MCF 10A (cell line): ENCODE results near the gene TSPAN3. TPM values are rescaled to one million over a fixed set of nuclear protein-coding genes. Genes with fewer than 3 reads are reported as not detected.

ENCODE experiments used
- BruUV-seq: library from RNA; stranded (reverse); fragments of 400-500 nt; replicated peaks from 2 replicates; lab custom pipeline; 2021; lab: Mats Ljungman, UMichigan
- CTCF ChIA-PET: fragments of 300-600 bp; sonication (Branson Sonifier 250); formaldehyde crosslinking; extraction: SDS; loops from one replicate; lab custom pipeline; 2021; ENCODE audit warnings: antibody characterized with exemption, inconsistent platforms; lab: Yijun Ruan, JAX
- POLR2A ChIA-PET: fragments of 300-600, 350-650 bp; sonication (Branson Sonifier 250); formaldehyde crosslinking; extraction: SDS; loops from one replicate; lab custom pipeline; 2020; ENCODE audit warnings: antibody characterized with exemption, inconsistent platforms; lab: Yijun Ruan, JAX
- DNase-seq: peaks from one replicate; pipeline ENCODE4 v3.0.0-alpha.2; 2018; ENCODE audit not compliant: unreplicated experiment
- H3K27ac Mint-ChIP-seq: one replicate; pipeline ENCODE4 v1.8.0; 2022; ENCODE audit warnings: mild to moderate bottlenecking, low read depth, mixed read lengths; ENCODE audit not compliant: unreplicated experiment
- H3K27me3 Mint-ChIP-seq: one replicate; pipeline ENCODE4 v1.8.0; 2022; ENCODE audit warnings: mixed read lengths; ENCODE audit not compliant: insufficient read depth, unreplicated experiment
- H3K36me3 Mint-ChIP-seq: one replicate; pipeline ENCODE4 v1.8.0; 2022; ENCODE audit warnings: mild to moderate bottlenecking, moderate library complexity, mixed read lengths; ENCODE audit not compliant: insufficient read depth, unreplicated experiment
- H3K4me1 Mint-ChIP-seq: one replicate; pipeline ENCODE4 v1.8.0; 2022; ENCODE audit warnings: mixed read lengths; ENCODE audit not compliant: insufficient read depth, unreplicated experiment
- H3K4me3 Mint-ChIP-seq: one replicate; pipeline ENCODE4 v1.8.0; 2022; ENCODE audit warnings: mild to moderate bottlenecking, moderate library complexity, mixed read lengths; ENCODE audit not compliant: unreplicated experiment
- H3K9me3 Mint-ChIP-seq: one replicate; pipeline ENCODE4 v1.8.0; 2022; ENCODE audit warnings: mixed read lengths; ENCODE audit not compliant: unreplicated experiment
- intact Hi-C: fragments of 100-400 bp; cut with micrococcal nuclease; formaldehyde crosslinking; loops from 2 replicates; pipeline ENCODE4 v1.14.1; 2022
- total RNA-seq: library from RNA; stranded (reverse); gene quantifications from 2 replicates; pipeline ENCODE4 v1.2.3, GENCODE V29; 2022
- TF ChIP-seq, protein P1 (sequence below): fragments of 200-600 bp; IDR thresholded peaks from one replicate; pipeline ENCODE4 v1.8.0; 2022; ENCODE audit warnings: antibody characterized with exemption, mild to moderate bottlenecking; ENCODE audit not compliant: unreplicated experiment

The TSPAN3 gene
- total RNA-seq, 1 experiment from 2014 or later = 96.6 TPM

DNA sequence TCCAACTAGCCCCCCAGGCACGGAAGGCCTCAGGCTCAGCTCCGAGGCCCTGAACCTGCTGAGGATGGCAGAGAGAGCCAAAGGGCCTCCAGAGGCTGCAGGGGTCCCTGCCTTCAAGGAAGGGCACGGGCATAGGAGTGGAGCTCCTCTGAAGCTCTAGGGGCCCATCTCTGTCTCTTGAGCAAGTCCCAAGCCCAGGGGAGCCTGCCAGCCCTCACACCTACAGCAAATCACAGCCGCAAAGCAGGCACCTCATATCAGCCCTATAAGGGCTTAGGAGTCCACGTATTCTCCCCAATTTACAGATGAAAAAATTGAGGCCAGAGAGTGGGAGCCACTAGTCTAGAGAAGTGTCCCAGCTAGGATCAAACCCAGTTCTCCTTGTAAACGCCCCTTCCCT, 61.7 kb downstream of the TSPAN3 start:
- BruUV-seq = no TSS peak
- TF ChIP-seq, protein P1, sequence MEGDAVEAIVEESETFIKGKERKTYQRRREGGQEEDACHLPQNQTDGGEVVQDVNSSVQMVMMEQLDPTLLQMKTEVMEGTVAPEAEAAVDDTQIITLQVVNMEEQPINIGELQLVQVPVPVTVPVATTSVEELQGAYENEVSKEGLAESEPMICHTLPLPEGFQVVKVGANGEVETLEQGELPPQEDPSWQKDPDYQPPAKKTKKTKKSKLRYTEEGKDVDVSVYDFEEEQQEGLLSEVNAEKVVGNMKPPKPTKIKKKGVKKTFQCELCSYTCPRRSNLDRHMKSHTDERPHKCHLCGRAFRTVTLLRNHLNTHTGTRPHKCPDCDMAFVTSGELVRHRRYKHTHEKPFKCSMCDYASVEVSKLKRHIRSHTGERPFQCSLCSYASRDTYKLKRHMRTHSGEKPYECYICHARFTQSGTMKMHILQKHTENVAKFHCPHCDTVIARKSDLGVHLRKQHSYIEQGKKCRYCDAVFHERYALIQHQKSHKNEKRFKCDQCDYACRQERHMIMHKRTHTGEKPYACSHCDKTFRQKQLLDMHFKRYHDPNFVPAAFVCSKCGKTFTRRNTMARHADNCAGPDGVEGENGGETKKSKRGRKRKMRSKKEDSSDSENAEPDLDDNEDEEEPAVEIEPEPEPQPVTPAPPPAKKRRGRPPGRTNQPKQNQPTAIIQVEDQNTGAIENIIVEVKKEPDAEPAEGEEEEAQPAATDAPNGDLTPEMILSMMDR = no peak
- intact Hi-C loops = no loop called here
- no peaks in the 10 kb centered on the region for H3K36me3 Mint-ChIP-seq
- H3K27me3 Mint-ChIP-seq = peaks cover 6% of the 10 kb centered on the region
- no peak for DNase-seq
- CTCF ChIA-PET = interaction anchor here (0.6 kb wide), 1 partner anchor 8 kb away, joined by 3 read pairs; no protein-coding TSS in a partner anchor
- no peak overlapping the region for H3K27ac Mint-ChIP-seq
- H3K9me3 Mint-ChIP-seq = peaks cover 5% of the 10 kb centered on the region
- H3K4me3 Mint-ChIP-seq = no peak overlapping the region
- H3K4me1 Mint-ChIP-seq = no peaks in the 10 kb centered on the region
- POLR2A ChIA-PET = interaction anchor here (0.6 kb wide), 1 partner anchor 24 kb away, joined by 3 read pairs; no protein-coding TSS in a partner anchor

DNA sequence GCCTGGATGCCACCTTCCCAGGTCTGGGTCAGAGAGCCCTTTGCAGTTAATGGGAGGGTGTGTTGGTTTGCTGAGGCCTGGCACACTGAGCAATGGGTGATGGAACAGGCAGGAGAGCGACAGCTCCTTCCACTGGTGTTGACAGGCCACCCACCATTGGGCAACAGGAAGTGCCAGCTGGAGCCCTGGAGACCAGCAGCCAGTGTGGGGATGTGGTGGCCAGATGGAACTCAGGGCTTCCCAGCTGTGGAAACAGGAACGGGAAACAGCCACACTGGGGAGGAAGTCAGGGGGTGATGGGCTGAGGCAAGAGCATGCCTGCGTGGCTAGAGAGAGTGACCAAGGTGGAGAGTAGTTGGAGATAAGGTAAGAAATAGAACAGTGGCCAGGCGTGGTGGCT, 66.7 kb downstream of the TSPAN3 start:
- Mint-ChIP-seq H3K36me3 (no peaks in the 10 kb centered on the region), H3K27me3 (peaks cover 11% of the 10 kb centered on the region), H3K9me3 (peaks cover 8% of the 10 kb centered on the region), H3K4me3 (no peak overlapping the region), H3K27ac (no peak overlapping the region), H3K4me1 (no peaks in the 10 kb centered on the region)
- TF ChIP-seq, protein P1 = no peak
- intact Hi-C loops = no loop called here
- ChIA-PET CTCF (no interaction called here), POLR2A (no interaction called here)
- DNase-seq = no peak
- no TSS peak for BruUV-seq

- TF ChIP-seq, protein P1 = no peak
- no peak for DNase-seq
- Mint-ChIP-seq H3K27me3 (peaks cover 11% of the 10 kb centered on the region), H3K36me3 (no peaks in the 10 kb centered on the region), H3K4me1 (no peaks in the 10 kb centered on the region), H3K27ac (no peak overlapping the region), H3K4me3 (no peak overlapping the region), H3K9me3 (peaks cover 8% of the 10 kb centered on the region)
- BruUV-seq = no TSS peak
- CTCF ChIA-PET = no interaction called here
- intact Hi-C loops = no loop called here
- POLR2A ChIA-PET = no interaction called here
Measured at GRCh38 chr15:77002954-77003912, 67.7 kb downstream of the TSPAN3 start.

DNA sequence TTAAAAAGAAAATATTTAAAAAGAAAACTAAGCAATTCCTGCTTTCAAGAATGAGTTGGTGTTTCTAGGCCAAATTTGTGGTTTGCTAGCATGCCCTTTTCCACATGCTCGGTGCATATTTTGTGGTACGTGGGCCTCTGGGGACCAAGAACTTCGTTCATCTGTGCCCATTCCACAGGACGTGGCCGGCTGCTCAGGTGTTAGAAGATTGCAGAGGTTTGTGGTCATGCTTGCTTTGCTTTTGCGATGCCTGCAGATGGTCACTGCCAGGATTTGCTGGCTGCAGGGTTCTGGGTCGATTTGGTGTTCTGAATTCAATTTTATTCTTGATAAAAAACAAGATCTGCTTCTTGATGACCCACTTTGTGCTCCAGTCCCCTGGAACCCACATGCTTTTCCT, 68.5 kb downstream of the TSPAN3 start:
- BruUV-seq = no TSS peak

More for the DNA sequence above, 68.5 kb downstream of the TSPAN3 start:
- CTCF ChIA-PET = interaction anchor here (1.4 kb wide), 1 partner anchor 21 kb away, joined by 5 read pairs; no protein-coding TSS in a partner anchor
- intact Hi-C loops = no loop called here
- Mint-ChIP-seq H3K4me3 (no peak overlapping the region), H3K27ac (no peak overlapping the region), H3K36me3 (no peaks in the 10 kb centered on the region), H3K4me1 (no peaks in the 10 kb centered on the region), H3K27me3 (peaks cover 11% of the 10 kb centered on the region), H3K9me3 (peaks cover 8% of the 10 kb centered on the region)
- TF ChIP-seq, protein P1 = no peak
- DNase-seq = no peak
- POLR2A ChIA-PET = no interaction called here
